ENCODE measurements around the gene PLD2. TPM values are rescaled to one million over a fixed set of nuclear protein-coding genes. Genes with fewer than 3 reads are reported as not detected.

PLD2 gene
- total RNA-seq, 2 donors from 2014 or later: 25.7 to 29.5 TPM

DNA sequence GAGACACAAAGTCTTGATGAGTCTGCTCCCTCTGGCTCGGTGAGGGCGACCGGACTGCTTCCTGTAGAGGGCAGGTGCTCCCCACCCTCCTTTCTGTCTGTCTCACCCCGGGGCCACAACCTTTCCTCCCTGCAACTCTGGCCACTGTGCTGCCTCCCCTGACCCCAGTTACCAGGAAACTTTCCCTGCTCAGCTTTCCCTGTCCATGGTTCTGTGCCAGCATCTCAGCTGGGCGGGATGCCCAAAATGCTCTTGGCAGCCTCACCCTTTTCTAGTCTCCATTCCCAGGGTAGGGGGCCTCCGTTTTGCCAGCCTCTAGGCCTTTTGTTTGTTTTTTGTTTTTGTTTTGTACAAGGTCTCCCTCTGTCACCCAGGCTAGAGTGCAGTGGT lies 1.4 kb downstream of the PLD2 start:
- H3K27ac ChIP-seq: no peak overlapping the region

GRCh38 chr17:4810696-4811290 lies 3.8 kb downstream of the PLD2 start:
- no peak for DNase-seq (ENCODE audit: low spot score)
- WGBS: 78% methylated on average over 13 of the region's 13 CpGs
- intact Hi-C loops (cut with DNase I): no loop called here

More for the DNA sequence above, 1.4 kb downstream of the PLD2 start:
- intact Hi-C loops (cut with DNase I): no loop called here
- 28% methylated on average over 6 of the region's 6 CpGs for WGBS
- Histone ChIP-seq H3K9me3 (no peaks in the 10 kb centered on the region), H3K36me3 (no peaks in the 10 kb centered on the region), H3K4me3 (no peak overlapping the region), H3K27me3 (replicated peaks; ENCODE audit: insufficient read depth) (no peaks in the 10 kb centered on the region), H3K4me1 (replicated peaks) (peaks cover 4% of the 10 kb centered on the region)
- TF ChIP-seq POLR2AphosphoS5 (IDR thresholded peaks at IDR 0.05) (peak; percentile 33), CTCF (IDR thresholded peaks at IDR 0.05) (no peak)
- peak; percentile 61 for DNase-seq (ENCODE audit: low spot score)

DNA sequence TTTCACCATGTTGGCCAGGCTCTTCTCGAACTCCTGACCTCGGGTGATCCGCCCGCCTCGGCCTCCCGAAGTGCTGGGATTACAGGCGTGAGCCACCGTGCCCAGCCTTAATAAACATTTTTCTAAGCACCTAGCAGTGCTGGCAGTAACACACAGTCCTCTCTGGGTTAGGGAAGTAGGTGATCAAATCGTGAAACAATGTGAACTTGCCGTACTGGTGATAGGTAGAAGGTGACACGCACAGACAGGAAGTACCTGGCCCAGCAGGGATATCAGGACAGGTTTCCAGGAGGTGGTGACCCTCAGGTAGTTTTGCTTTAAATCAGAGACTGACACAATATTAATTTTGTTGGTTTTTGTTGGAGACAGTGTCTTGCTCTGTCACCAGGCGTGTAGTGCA lies 4.5 kb downstream of the PLD2 start:
- no peak for TF ChIP-seq CTCF (IDR thresholded peaks at IDR 0.05)
- TF ChIP-seq POLR2A (IDR thresholded peaks at IDR 0.05): no peak
- no peak for TF ChIP-seq POLR2AphosphoS5 (IDR thresholded peaks at IDR 0.05)
- Histone ChIP-seq H3K27ac (no peak overlapping the region), H3K27me3 (replicated peaks; ENCODE audit: insufficient read depth) (no peaks in the 10 kb centered on the region), H3K4me3 (no peak overlapping the region), H3K36me3 (no peaks in the 10 kb centered on the region), H3K9me3 (no peaks in the 10 kb centered on the region), H3K4me1 (replicated peaks) (peaks cover 4% of the 10 kb centered on the region)
- DNase-seq (ENCODE audit: low spot score): no peak
- WGBS: 94% methylated on average over 12 of the region's 12 CpGs
- intact Hi-C loops (cut with DNase I): no loop called here

More at GRCh38 chr17:4810696-4811290, 3.8 kb downstream of the PLD2 start:
- Histone ChIP-seq H3K4me3 (no peak overlapping the region), H3K4me1 (replicated peaks) (peaks cover 4% of the 10 kb centered on the region), H3K9me3 (no peaks in the 10 kb centered on the region), H3K27ac (no peak overlapping the region), H3K36me3 (no peaks in the 10 kb centered on the region), H3K27me3 (replicated peaks; ENCODE audit: insufficient read depth) (no peaks in the 10 kb centered on the region)
- TF ChIP-seq POLR2A (IDR thresholded peaks at IDR 0.05) (no peak), CTCF (IDR thresholded peaks at IDR 0.05) (no peak)

DNA sequence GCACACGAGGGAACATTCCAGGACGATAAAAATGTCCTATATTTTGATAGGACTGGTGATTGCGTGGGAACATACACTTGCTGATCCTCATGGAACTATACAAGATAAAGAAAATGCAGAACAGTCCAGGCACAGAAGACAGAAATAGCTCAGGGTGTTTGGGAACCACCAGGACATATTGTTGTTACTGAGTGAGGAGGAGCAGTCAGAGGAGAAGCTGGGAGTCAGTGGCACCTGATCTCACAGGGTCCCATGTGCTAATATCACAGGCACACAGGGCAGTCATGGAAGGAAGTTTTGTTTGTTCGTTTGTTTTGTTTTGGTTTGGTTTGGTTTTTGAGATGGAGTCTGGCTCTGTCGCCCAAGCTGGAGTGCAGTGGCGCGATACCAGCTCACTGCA lies 5.7 kb downstream of the PLD2 start:
- Histone ChIP-seq H3K4me1 (replicated peaks) (peaks cover 4% of the 10 kb centered on the region), H3K36me3 (peaks cover 0 to 6% of the 10 kb centered on the region in 2 donors), H3K27ac (no peak overlapping the region), H3K4me3 (no peak overlapping the region), H3K9me3 (no peaks in the 10 kb centered on the region), H3K27me3 (replicated peaks; ENCODE audit: insufficient read depth) (no peaks in the 10 kb centered on the region)
- DNase-seq (ENCODE audit: low spot score): no peak
- intact Hi-C loops (cut with DNase I): no loop called here
- WGBS: 90% methylated on average over 7 of the region's 7 CpGs
- TF ChIP-seq POLR2A (IDR thresholded peaks at IDR 0.05) (no peak), POLR2AphosphoS5 (IDR thresholded peaks at IDR 0.05) (no peak), CTCF (IDR thresholded peaks at IDR 0.05) (no peak)

GRCh38 chr17:4815043-4815675 lies 8.2 kb downstream of the PLD2 start:
- Histone ChIP-seq H3K4me3 (no peak overlapping the region), H3K27ac (no peak overlapping the region), H3K9me3 (no peaks in the 10 kb centered on the region), H3K4me1 (replicated peaks) (no peaks in the 10 kb centered on the region), H3K36me3 (peaks cover 0 to 6% of the 10 kb centered on the region in 2 donors), H3K27me3 (replicated peaks; ENCODE audit: insufficient read depth) (no peaks in the 10 kb centered on the region)
- DNase-seq (ENCODE audit: low spot score): no peak
- WGBS: 77% methylated on average over 7 of the region's 7 CpGs
- TF ChIP-seq CTCF (IDR thresholded peaks at IDR 0.05) (no peak), POLR2AphosphoS5 (IDR thresholded peaks at IDR 0.05) (no peak), POLR2A (IDR thresholded peaks at IDR 0.05) (no peak)
- intact Hi-C loops (cut with DNase I): no loop called here

All from prostate gland (tissue), 2 donors.